Measurements from ENCODE around the gene CACNA2D2.

- TF ChIP-seq CTCF (IDR thresholded peaks at IDR 0.05; ENCODE audit: insufficient read depth, low read depth, low read length) (no peak), EZH2 (IDR thresholded peaks at IDR 0.05; ENCODE audit: insufficient read depth, low read length) (no peak)
Observed at GRCh38 chr3:50491023-50491422, 12.4 kb downstream of the CACNA2D2 start.
